ENCODE results near the gene TNFAIP1. TPM values are rescaled to one million over a fixed set of nuclear protein-coding genes. Genes with fewer than 3 reads are reported as not detected.
"Not testable (repeated sequence)": the region's sequence is repeated elsewhere in the genome, so short reads cannot be mapped to it uniquely, and the experiment has no call there.

TNFAIP1 gene
- total RNA-seq, 1 donor from 2014 or later, result 61.3 TPM

DNA sequence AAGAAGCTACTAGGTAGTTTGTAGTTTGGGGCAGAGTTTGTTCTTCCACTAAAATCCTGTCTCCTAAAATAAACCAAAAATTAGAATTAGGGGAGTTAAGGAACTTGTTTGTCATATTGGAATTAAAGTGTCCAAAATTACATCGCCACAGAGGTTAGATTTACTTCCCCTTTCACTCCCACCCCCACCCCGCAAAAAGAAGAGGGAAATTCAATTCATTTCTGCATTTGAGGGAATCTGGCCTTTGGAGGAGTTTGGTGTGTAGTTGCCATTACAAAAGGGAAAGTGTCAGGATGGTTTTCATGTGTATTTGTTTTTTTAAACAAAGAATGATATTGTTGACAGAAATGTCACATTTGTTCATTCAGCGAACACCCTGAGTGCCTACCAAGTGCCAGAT, 10.8 kb upstream of the TNFAIP1 start:
- no peak for DNase-seq (ENCODE audit: low spot score)

- no peak for DNase-seq (ENCODE audit: low spot score)
These were observed 10.3 kb upstream of the TNFAIP1 start for GRCh38 chr17:28325211-28325610.

- DNase-seq (ENCODE audit: low spot score), result no peak
These were observed 9.4 kb upstream of the TNFAIP1 start for GRCh38 chr17:28326114-28326513.

- no peak for DNase-seq (ENCODE audit: low spot score)
These were observed 8.4 kb upstream of the TNFAIP1 start for GRCh38 chr17:28327031-28327607.

DNA sequence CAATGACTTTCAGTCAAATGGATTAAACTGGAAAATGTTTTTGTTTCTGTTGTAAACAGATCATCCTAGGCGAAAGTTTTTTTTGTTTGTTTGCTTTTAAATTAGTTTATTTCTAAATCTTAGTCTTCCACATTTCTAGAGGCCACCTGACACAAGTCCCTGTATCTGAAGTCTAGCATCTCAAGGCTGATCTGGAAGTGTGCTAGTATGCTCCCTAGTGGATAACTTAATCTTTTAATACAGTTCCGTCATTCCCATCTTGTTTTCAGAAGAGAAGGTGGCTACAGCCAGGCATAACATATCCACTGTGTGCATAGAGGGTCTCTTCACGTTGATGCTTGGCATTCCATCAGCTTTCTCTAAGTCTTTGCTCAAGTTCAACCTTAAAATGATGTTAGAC, 7.9 kb upstream of the TNFAIP1 start:
- DNase-seq (ENCODE audit: low spot score), result no peak

GRCh38 chr17:28328325-28328724, 7.2 kb upstream of the TNFAIP1 start:
- no peak for DNase-seq (ENCODE audit: low spot score)

GRCh38 chr17:28330671-28331070, 4.9 kb upstream of the TNFAIP1 start:
- no peak for DNase-seq (ENCODE audit: low spot score)

- no peak for DNase-seq (ENCODE audit: low spot score)
These were observed 3.6 kb upstream of the TNFAIP1 start for GRCh38 chr17:28331891-28332420.

DNA sequence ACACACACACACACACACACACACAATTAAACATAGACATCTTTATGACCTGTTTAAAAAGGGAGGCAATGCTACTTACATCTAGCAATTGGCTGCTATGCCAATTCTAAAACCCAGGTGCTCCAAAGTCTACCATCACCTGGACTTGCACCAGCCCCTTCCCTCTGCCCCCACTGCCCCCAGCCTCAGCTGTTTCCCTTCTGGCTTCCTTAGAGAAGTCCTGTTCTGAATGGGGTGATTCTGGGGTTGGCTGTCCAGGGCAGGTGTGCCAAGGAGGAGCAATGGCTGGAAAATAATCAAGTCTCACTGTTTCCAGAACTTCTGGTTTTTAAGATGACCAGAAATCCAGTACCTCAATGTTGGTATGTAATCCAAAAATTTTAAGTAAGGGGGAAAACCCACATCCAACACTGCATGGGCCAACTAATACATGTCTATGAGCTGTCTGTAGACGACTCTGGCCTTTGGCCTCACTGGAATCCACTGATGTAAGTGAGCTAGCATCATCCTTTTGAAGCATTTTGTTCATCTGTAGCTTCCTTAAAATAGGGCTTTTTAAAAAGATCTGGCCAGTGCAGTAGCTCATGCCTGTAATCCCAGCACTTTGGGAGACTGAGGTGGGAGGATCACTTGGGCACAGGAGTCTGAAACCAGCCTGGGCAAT, 2.3 kb upstream of the TNFAIP1 start:
- DNase-seq (ENCODE audit: low spot score), result no peak

GRCh38 chr17:28334171-28334570, 1.4 kb upstream of the TNFAIP1 start:
- DNase-seq (ENCODE audit: low spot score), result no peak

DNA sequence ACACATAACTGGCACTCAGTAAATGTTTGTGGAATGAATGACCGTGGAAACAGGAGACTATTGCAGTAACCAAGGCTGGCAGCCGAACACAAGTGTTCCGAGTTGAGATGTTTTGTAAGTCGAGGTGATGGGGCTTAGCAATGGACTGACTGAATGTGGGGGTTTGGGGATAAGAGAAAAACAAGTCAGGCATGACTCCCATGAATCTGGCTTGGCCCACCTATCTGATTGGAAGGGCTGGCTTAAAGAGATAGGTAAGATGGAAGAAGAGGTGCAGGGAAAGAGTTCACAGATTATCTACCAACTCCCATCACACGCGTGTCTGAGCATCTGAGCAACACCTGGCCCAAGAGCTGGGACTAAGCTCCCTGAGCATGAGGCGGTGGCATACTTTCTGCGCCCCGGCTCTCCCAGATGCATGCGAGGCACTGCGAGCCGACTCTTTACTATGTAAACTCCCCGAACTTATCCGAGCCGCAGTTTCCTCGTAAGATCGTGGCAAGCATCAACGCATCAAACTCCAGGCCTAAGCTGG, 828 bp upstream of the TNFAIP1 start:
- no peak for DNase-seq (ENCODE audit: low spot score)

GRCh38 chr17:28335959-28336871, 654 bp downstream of the TNFAIP1 start:
- DNase-seq (ENCODE audit: low spot score), result no peak

- DNase-seq (ENCODE audit: low spot score), result no peak
These were observed 2.7 kb downstream of the TNFAIP1 start for GRCh38 chr17:28338056-28338768.

DNA sequence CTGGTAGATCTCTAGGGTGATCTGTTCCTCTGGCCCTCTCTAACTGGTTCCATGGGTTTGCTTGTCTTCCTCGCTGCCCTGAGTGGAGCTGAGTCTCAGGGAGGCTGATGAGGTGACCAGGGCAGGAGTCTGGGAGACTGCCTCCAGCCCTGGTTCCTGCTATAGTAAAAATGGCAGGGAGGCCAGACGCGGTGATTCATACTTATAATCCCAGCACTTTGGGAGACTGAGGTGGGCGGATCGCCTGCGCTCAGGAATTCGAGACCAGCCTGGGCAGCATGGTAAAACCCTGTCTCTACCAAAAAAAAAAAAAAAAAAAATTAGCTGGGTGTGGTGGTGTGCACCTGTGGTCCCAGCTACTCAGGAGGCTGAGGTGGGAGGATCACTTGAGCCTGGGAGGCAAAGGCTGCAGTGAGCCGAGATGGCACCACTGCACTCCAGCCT, 3.2 kb downstream of the TNFAIP1 start:
- not testable (repeated sequence) for DNase-seq (ENCODE audit: low spot score)

DNA sequence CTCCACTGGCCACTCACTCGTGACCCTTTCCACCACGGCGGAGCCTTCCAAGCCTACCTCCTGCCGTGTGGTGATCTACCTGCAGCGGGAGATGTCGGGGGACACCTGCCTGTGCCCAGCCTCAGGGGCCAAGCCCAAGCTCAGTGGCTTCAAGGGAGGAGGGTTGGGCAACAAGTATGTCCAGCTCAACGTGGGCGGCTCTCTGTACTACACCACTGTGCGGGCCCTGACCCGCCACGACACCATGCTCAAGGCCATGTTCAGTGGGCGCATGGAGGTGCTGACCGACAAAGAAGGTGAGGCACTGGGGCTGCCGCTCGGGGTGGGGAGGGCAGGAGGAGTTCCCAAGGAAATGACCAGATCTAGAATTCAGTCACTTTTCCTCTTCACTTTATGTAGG, 3.9 kb downstream of the TNFAIP1 start:
- DNase-seq (ENCODE audit: low spot score), result no peak

- DNase-seq (ENCODE audit: low spot score), result no peak
These were observed 4.8 kb downstream of the TNFAIP1 start for GRCh38 chr17:28340374-28340773.

DNA sequence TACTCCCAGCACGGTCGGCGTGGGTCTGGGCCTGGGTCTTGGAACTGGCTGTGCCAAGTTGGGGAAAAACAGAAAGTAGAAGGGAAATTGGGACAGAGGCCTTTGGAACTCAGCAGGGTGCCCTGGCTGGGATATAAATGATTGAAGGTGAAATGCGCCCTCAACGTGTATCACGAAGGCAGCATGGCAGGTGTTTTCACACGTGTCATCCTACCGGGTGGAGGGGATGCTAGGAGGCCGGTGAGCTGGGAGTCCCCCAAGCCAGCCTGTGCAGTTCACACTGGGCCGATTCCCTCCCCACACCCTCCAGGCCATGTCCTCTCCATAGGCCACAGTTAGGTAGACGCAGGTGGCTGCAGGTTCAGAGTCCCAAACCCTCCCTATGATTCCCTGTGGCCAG, 6.0 kb downstream of the TNFAIP1 start:
- DNase-seq (ENCODE audit: low spot score), result no peak

- DNase-seq (ENCODE audit: low spot score), result no peak
These were observed 6.8 kb downstream of the TNFAIP1 start for GRCh38 chr17:28342313-28342712.

DNA sequence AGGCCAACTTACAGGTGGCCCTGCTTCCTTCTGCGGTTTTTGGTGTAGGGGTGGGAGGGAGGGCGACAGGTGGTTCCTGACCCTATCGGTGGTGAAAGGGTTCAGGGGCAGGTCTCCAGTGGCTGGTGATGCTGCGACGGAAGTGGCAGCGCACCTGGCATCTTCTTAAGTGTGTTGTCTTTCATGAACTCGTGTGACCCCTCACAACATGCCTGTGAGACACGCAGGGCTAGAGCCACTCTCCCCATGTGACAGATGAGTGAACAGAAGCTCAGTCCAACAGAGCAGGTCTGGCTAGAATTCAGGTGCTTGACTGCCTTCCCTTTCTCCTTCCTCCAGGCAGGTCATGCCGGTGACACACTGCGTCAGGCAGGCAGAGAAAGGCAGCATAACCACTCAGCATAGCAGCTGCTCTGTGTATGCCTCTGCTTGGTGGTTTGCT, 8.0 kb downstream of the TNFAIP1 start:
- DNase-seq (ENCODE audit: low spot score), result no peak

DNA sequence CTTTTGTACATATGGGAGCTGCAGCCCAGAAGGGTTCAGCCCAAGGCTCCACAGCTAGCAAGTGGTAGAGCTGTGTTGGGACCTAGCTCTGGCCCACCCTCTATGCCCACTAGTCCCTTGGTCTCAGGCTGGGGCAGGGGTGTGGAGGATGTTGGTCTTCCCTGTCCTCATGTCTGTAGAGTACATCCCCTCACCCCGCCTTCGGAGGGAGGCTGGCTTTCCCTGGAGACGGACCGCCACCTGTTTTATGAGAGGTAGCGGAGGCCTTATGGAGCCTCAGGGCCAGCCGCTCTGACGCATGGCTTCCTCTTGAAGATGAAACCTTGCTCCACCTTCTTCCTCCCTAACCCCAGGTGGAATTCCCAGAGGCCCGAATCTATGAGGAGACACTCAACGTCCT, 8.4 kb downstream of the TNFAIP1 start:
- no peak for DNase-seq (ENCODE audit: low spot score)

DNA sequence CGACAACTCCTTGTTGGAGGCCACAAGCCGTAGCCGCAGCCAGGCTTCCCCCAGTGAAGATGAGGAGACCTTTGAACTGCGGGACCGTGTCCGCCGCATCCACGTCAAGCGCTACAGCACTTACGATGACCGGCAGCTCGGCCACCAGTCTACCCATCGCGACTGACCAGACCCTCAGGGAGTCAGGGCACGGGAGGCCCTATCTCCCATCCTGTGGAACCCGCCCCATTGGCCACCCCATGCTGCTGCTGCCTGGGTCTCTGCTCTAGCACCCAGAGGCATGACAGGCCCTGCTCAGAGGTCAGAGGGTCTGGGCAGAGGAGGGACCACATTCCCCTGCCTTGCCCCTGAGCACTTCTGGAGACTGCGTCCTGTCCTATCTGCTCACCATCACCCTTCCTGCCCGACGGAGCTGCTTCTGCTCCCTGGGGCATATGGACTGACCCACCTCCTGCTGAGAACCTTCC, 8.9 kb downstream of the TNFAIP1 start:
- no peak for DNase-seq (ENCODE audit: low spot score)

All from mesenteric fat pad (tissue), 1 donor.